Measurements from ENCODE around the gene RSPH10B.
"Not testable (repeated sequence)": the region's sequence is repeated elsewhere in the genome, so short reads cannot be mapped to it uniquely, and the experiment has no call there.

Gene RSPH10B

GRCh38 chr7:5926263-5926870 lies 44.1 kb downstream of the RSPH10B start:
- H3K27ac ChIP-seq (ENCODE audit: low read depth, low read length); H3K36me3 ChIP-seq (ENCODE audit: control insufficient read depth in 1 of 2, insufficient read depth in 2 of 2, low read length in 2 of 2); H3K4me1 ChIP-seq (ENCODE audit: control insufficient read depth in 1 of 2, insufficient read depth in 2 of 2, low read length in 2 of 2); H3K9me3 ChIP-seq (ENCODE audit: control insufficient read depth in 1 of 2, low read length in 2 of 2); H3K9ac ChIP-seq (ENCODE audit: low read depth in 1 of 2, low read length in 2 of 2); H3K27me3 ChIP-seq (ENCODE audit: control insufficient read depth in 1 of 2, insufficient read depth in 2 of 2, low read length in 2 of 2); H3K4me3 ChIP-seq (ENCODE audit: low read depth in 1 of 2, low read length in 2 of 2): not testable (repeated sequence)

- H3K4me3 ChIP-seq (ENCODE audit: low read depth in 1 of 2, low read length in 2 of 2); H3K4me1 ChIP-seq (ENCODE audit: control insufficient read depth in 1 of 2, insufficient read depth in 2 of 2, low read length in 2 of 2); H3K36me3 ChIP-seq (ENCODE audit: control insufficient read depth in 1 of 2, insufficient read depth in 2 of 2, low read length in 2 of 2); H3K27ac ChIP-seq (ENCODE audit: low read depth, low read length); H3K9ac ChIP-seq (ENCODE audit: low read depth in 1 of 2, low read length in 2 of 2); H3K27me3 ChIP-seq (ENCODE audit: control insufficient read depth in 1 of 2, insufficient read depth in 2 of 2, low read length in 2 of 2); H3K9me3 ChIP-seq (ENCODE audit: control insufficient read depth in 1 of 2, low read length in 2 of 2): not testable (repeated sequence)
Observed at GRCh38 chr7:5924630-5925029, 45.9 kb downstream of the RSPH10B start.

GRCh38 chr7:5924180-5924579 lies 46.3 kb downstream of the RSPH10B start:
- H3K36me3 ChIP-seq (ENCODE audit: control insufficient read depth in 1 of 2, insufficient read depth in 2 of 2, low read length in 2 of 2); H3K27ac ChIP-seq (ENCODE audit: low read depth, low read length); H3K9ac ChIP-seq (ENCODE audit: low read depth in 1 of 2, low read length in 2 of 2); H3K9me3 ChIP-seq (ENCODE audit: control insufficient read depth in 1 of 2, low read length in 2 of 2); H3K4me1 ChIP-seq (ENCODE audit: control insufficient read depth in 1 of 2, insufficient read depth in 2 of 2, low read length in 2 of 2); H3K4me3 ChIP-seq (ENCODE audit: low read depth in 1 of 2, low read length in 2 of 2); H3K27me3 ChIP-seq (ENCODE audit: control insufficient read depth in 1 of 2, insufficient read depth in 2 of 2, low read length in 2 of 2): not testable (repeated sequence)

- H3K27me3 ChIP-seq (ENCODE audit: control insufficient read depth in 1 of 2, insufficient read depth in 2 of 2, low read length in 2 of 2); H3K9me3 ChIP-seq (ENCODE audit: control insufficient read depth in 1 of 2, low read length in 2 of 2); H3K9ac ChIP-seq (ENCODE audit: low read depth in 1 of 2, low read length in 2 of 2); H3K27ac ChIP-seq (ENCODE audit: low read depth, low read length); H3K4me3 ChIP-seq (ENCODE audit: low read depth in 1 of 2, low read length in 2 of 2); H3K4me1 ChIP-seq (ENCODE audit: control insufficient read depth in 1 of 2, insufficient read depth in 2 of 2, low read length in 2 of 2): not testable (repeated sequence)
- H3K36me3 ChIP-seq (ENCODE audit: control insufficient read depth in 1 of 2, insufficient read depth in 2 of 2, low read length in 2 of 2) = peaks cover 0 to 11% of the 10 kb centered on the region in 2 donors
Observed at GRCh38 chr7:5916529-5916928, 54.0 kb downstream of the RSPH10B start.

- not testable (repeated sequence) for H3K4me3 ChIP-seq (ENCODE audit: low read depth in 1 of 2, low read length in 2 of 2); H3K4me1 ChIP-seq (ENCODE audit: control insufficient read depth in 1 of 2, insufficient read depth in 2 of 2, low read length in 2 of 2); H3K9ac ChIP-seq (ENCODE audit: low read depth in 1 of 2, low read length in 2 of 2); H3K27ac ChIP-seq (ENCODE audit: low read depth, low read length); H3K9me3 ChIP-seq (ENCODE audit: control insufficient read depth in 1 of 2, low read length in 2 of 2); H3K27me3 ChIP-seq (ENCODE audit: control insufficient read depth in 1 of 2, insufficient read depth in 2 of 2, low read length in 2 of 2)
- peaks cover 0 to 21% of the 10 kb centered on the region in 2 donors for H3K36me3 ChIP-seq (ENCODE audit: control insufficient read depth in 1 of 2, insufficient read depth in 2 of 2, low read length in 2 of 2)
Observed at GRCh38 chr7:5908835-5909234, 61.7 kb downstream of the RSPH10B start.

- not testable (repeated sequence) for H3K4me1 ChIP-seq (ENCODE audit: control insufficient read depth in 1 of 2, insufficient read depth in 2 of 2, low read length in 2 of 2); H3K27me3 ChIP-seq (ENCODE audit: control insufficient read depth in 1 of 2, insufficient read depth in 2 of 2, low read length in 2 of 2); H3K9ac ChIP-seq (ENCODE audit: low read depth in 1 of 2, low read length in 2 of 2); H3K9me3 ChIP-seq (ENCODE audit: control insufficient read depth in 1 of 2, low read length in 2 of 2); H3K4me3 ChIP-seq (ENCODE audit: low read depth in 1 of 2, low read length in 2 of 2); H3K27ac ChIP-seq (ENCODE audit: low read depth, low read length)
- peaks cover 0 to 12% of the 10 kb centered on the region in 2 donors for H3K36me3 ChIP-seq (ENCODE audit: control insufficient read depth in 1 of 2, insufficient read depth in 2 of 2, low read length in 2 of 2)
Observed at GRCh38 chr7:5904726-5905125, 65.8 kb downstream of the RSPH10B start.

- not testable (repeated sequence) for H3K4me3 ChIP-seq (ENCODE audit: low read depth in 1 of 2, low read length in 2 of 2); H3K9ac ChIP-seq (ENCODE audit: low read depth in 1 of 2, low read length in 2 of 2); H3K27me3 ChIP-seq (ENCODE audit: control insufficient read depth in 1 of 2, insufficient read depth in 2 of 2, low read length in 2 of 2); H3K27ac ChIP-seq (ENCODE audit: low read depth, low read length); H3K9me3 ChIP-seq (ENCODE audit: control insufficient read depth in 1 of 2, low read length in 2 of 2); H3K4me1 ChIP-seq (ENCODE audit: control insufficient read depth in 1 of 2, insufficient read depth in 2 of 2, low read length in 2 of 2)
- peaks cover 0 to 12% of the 10 kb centered on the region in 2 donors for H3K36me3 ChIP-seq (ENCODE audit: control insufficient read depth in 1 of 2, insufficient read depth in 2 of 2, low read length in 2 of 2)
Observed at GRCh38 chr7:5903002-5903401, 67.5 kb downstream of the RSPH10B start.

GRCh38 chr7:5898480-5899224 lies 71.8 kb downstream of the RSPH10B start, which contains the start of gene CCZ1:
Gene CCZ1, plus strand, starts transcription at chr7:5898733. Its CDS starts 67 bp downstream, at chr7:5898800.
- H3K36me3 ChIP-seq (ENCODE audit: control insufficient read depth in 1 of 2, insufficient read depth in 2 of 2, low read length in 2 of 2); H3K9me3 ChIP-seq (ENCODE audit: control insufficient read depth in 1 of 2, low read length in 2 of 2); H3K4me1 ChIP-seq (ENCODE audit: control insufficient read depth in 1 of 2, insufficient read depth in 2 of 2, low read length in 2 of 2); H3K9ac ChIP-seq (ENCODE audit: low read depth in 1 of 2, low read length in 2 of 2); H3K27me3 ChIP-seq (ENCODE audit: control insufficient read depth in 1 of 2, insufficient read depth in 2 of 2, low read length in 2 of 2); H3K27ac ChIP-seq (ENCODE audit: low read depth, low read length): not testable (repeated sequence)
- H3K4me3 ChIP-seq (ENCODE audit: low read depth in 1 of 2, low read length in 2 of 2) = peak within 1 kb of the TSS; percentile 15 to 54

- H3K9ac ChIP-seq (ENCODE audit: low read depth in 1 of 2, low read length in 2 of 2); H3K27me3 ChIP-seq (ENCODE audit: control insufficient read depth in 1 of 2, insufficient read depth in 2 of 2, low read length in 2 of 2); H3K36me3 ChIP-seq (ENCODE audit: control insufficient read depth in 1 of 2, insufficient read depth in 2 of 2, low read length in 2 of 2); H3K4me1 ChIP-seq (ENCODE audit: control insufficient read depth in 1 of 2, insufficient read depth in 2 of 2, low read length in 2 of 2); H3K9me3 ChIP-seq (ENCODE audit: control insufficient read depth in 1 of 2, low read length in 2 of 2); H3K27ac ChIP-seq (ENCODE audit: low read depth, low read length): not testable (repeated sequence)
- peak overlapping the region in 1 of 2 donors; percentile 54 for H3K4me3 ChIP-seq (ENCODE audit: low read depth in 1 of 2, low read length in 2 of 2)
Observed at GRCh38 chr7:5897369-5897919, 73.0 kb downstream of the RSPH10B start.

GRCh38 chr7:5892498-5892897 lies 78.0 kb downstream of the RSPH10B start:
- no peak overlapping the region for H3K9ac ChIP-seq (ENCODE audit: low read depth in 1 of 2, low read length in 2 of 2)
- H3K9me3 ChIP-seq (ENCODE audit: control insufficient read depth in 1 of 2, low read length in 2 of 2) = no peaks in the 10 kb centered on the region
- H3K27ac ChIP-seq (ENCODE audit: low read depth, low read length) = no peak overlapping the region
- no peaks in the 10 kb centered on the region for H3K27me3 ChIP-seq (ENCODE audit: control insufficient read depth in 1 of 2, insufficient read depth in 2 of 2, low read length in 2 of 2)
- H3K36me3 ChIP-seq (ENCODE audit: control insufficient read depth in 1 of 2, insufficient read depth in 2 of 2, low read length in 2 of 2) = no peaks in the 10 kb centered on the region
- H3K4me3 ChIP-seq (ENCODE audit: low read depth in 1 of 2, low read length in 2 of 2) = no peak overlapping the region
- no peaks in the 10 kb centered on the region for H3K4me1 ChIP-seq (ENCODE audit: control insufficient read depth in 1 of 2, insufficient read depth in 2 of 2, low read length in 2 of 2)
